ENCODE results near the gene NRXN3. TPM values are rescaled to one million over a fixed set of nuclear protein-coding genes. Genes with fewer than 3 reads are reported as not detected.

Gene NRXN3
- total and polyA plus RNA-seq, 2 donors (not counting 1 experiment from before 2014, with no cell fraction given), result 0.83 to 34.6 TPM

- H3K9ac ChIP-seq (ENCODE audit: insufficient read depth, low read length), result no peak overlapping the region
- H3K4me2 ChIP-seq (ENCODE audit: extremely low read depth, insufficient read depth, low read length), result no peak overlapping the region
- H3K27ac ChIP-seq (ENCODE audit: insufficient read depth, low read length), result no peak overlapping the region
- no peak for TF ChIP-seq EZH2 (IDR thresholded peaks at IDR 0.05; ENCODE audit: low read length, missing control alignments)
- H3K9me3 ChIP-seq (ENCODE audit: control insufficient read depth, insufficient read depth, low read depth, low read length), result no peaks in the 10 kb centered on the region
- no peak for DNase-seq (ENCODE audit: low read depth in 2 of 2)
- H3K27me3 ChIP-seq (ENCODE audit: control insufficient read depth, insufficient read depth, low read length), result no peaks in the 10 kb centered on the region
- no peaks in the 10 kb centered on the region for H4K20me1 ChIP-seq (ENCODE audit: control insufficient read depth, extremely low read depth, insufficient read depth, low read length)
- no peaks in the 10 kb centered on the region for H3K36me3 ChIP-seq (ENCODE audit: control insufficient read depth, insufficient read depth, low read length)
- H3K4me3 ChIP-seq (replicated peaks in 1 of 4; ENCODE audit: control extremely low read depth in 1 of 4, insufficient read depth in 1 of 4, low read depth in 3 of 4, low read length in 4 of 4), result no peak overlapping the region
- no peak overlapping the region for H2AFZ ChIP-seq (ENCODE audit: low read length)
- no peaks in the 10 kb centered on the region for H3K4me1 ChIP-seq (ENCODE audit: control insufficient read depth, extremely low read depth, insufficient read depth, low read length)
- H3K79me2 ChIP-seq (ENCODE audit: control insufficient read depth, insufficient read depth, low read length), result no peaks in the 10 kb centered on the region
Observed at GRCh38 chr14:78455896-78456435, 285.8 kb downstream of the NRXN3 start.

DNA sequence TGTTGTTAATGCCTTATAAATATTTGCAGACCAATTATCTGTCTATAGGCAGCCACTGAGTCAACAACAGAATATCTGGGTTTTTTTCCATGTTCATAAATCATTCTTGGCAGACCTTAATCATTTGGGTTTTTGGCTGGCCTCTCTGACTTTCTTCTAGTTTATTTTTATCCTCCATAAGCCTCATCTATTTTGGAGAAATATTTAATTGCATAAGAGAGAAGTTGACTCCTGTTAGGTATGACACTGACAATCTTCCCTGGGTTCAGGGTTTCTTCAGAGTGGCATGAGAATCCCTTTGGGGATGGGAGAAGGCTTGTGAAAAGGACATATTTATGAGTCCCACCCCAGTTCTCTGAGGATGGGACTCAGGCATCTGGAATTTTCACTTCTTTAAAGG, 299.8 kb downstream of the NRXN3 start:
- DNase-seq (ENCODE audit: low read depth in 2 of 2), result no peak
- Histone ChIP-seq H3K79me2 (ENCODE audit: control insufficient read depth, insufficient read depth, low read length) (no peaks in the 10 kb centered on the region), H3K36me3 (ENCODE audit: control insufficient read depth, insufficient read depth, low read length) (no peaks in the 10 kb centered on the region), H3K27ac (ENCODE audit: insufficient read depth, low read length) (no peak overlapping the region), H3K4me1 (ENCODE audit: control insufficient read depth, extremely low read depth, insufficient read depth, low read length) (no peaks in the 10 kb centered on the region), H3K4me3 (replicated peaks in 1 of 4; ENCODE audit: control extremely low read depth in 1 of 4, insufficient read depth in 1 of 4, low read depth in 3 of 4, low read length in 4 of 4) (no peak overlapping the region), H3K4me2 (ENCODE audit: extremely low read depth, insufficient read depth, low read length) (no peak overlapping the region), H3K9ac (ENCODE audit: insufficient read depth, low read length) (no peak overlapping the region), H3K27me3 (ENCODE audit: control insufficient read depth, insufficient read depth, low read length) (no peaks in the 10 kb centered on the region), H3K9me3 (ENCODE audit: control insufficient read depth, insufficient read depth, low read depth, low read length) (no peaks in the 10 kb centered on the region), H4K20me1 (ENCODE audit: control insufficient read depth, extremely low read depth, insufficient read depth, low read length) (no peaks in the 10 kb centered on the region), H2AFZ (ENCODE audit: low read length) (no peak overlapping the region)
- TF ChIP-seq, protein P1, sequence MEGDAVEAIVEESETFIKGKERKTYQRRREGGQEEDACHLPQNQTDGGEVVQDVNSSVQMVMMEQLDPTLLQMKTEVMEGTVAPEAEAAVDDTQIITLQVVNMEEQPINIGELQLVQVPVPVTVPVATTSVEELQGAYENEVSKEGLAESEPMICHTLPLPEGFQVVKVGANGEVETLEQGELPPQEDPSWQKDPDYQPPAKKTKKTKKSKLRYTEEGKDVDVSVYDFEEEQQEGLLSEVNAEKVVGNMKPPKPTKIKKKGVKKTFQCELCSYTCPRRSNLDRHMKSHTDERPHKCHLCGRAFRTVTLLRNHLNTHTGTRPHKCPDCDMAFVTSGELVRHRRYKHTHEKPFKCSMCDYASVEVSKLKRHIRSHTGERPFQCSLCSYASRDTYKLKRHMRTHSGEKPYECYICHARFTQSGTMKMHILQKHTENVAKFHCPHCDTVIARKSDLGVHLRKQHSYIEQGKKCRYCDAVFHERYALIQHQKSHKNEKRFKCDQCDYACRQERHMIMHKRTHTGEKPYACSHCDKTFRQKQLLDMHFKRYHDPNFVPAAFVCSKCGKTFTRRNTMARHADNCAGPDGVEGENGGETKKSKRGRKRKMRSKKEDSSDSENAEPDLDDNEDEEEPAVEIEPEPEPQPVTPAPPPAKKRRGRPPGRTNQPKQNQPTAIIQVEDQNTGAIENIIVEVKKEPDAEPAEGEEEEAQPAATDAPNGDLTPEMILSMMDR (conservative IDR thresholded peaks at IDR 0.05 in 1 of 2, IDR thresholded peaks at IDR 0.05 in 1 of 2; ENCODE audit: low read depth in 1 of 2, low read length in 2 of 2), result no peak
- TF ChIP-seq EZH2 (IDR thresholded peaks at IDR 0.05; ENCODE audit: low read length, missing control alignments), result no peak

GRCh38 chr14:78479127-78479780, 309.1 kb downstream of the NRXN3 start:
- Histone ChIP-seq H4K20me1 (ENCODE audit: control insufficient read depth, extremely low read depth, insufficient read depth, low read length) (no peaks in the 10 kb centered on the region), H3K79me2 (ENCODE audit: control insufficient read depth, insufficient read depth, low read length) (no peaks in the 10 kb centered on the region), H3K27me3 (ENCODE audit: control insufficient read depth, insufficient read depth, low read length) (no peaks in the 10 kb centered on the region), H3K27ac (ENCODE audit: insufficient read depth, low read length) (no peak overlapping the region), H3K4me3 (replicated peaks in 1 of 4; ENCODE audit: control extremely low read depth in 1 of 4, insufficient read depth in 1 of 4, low read depth in 3 of 4, low read length in 4 of 4) (no peak overlapping the region), H3K36me3 (ENCODE audit: control insufficient read depth, insufficient read depth, low read length) (no peaks in the 10 kb centered on the region), H2AFZ (ENCODE audit: low read length) (no peak overlapping the region), H3K4me2 (ENCODE audit: extremely low read depth, insufficient read depth, low read length) (no peak overlapping the region), H3K9me3 (ENCODE audit: control insufficient read depth, insufficient read depth, low read depth, low read length) (no peaks in the 10 kb centered on the region), H3K9ac (ENCODE audit: insufficient read depth, low read length) (no peak overlapping the region), H3K4me1 (ENCODE audit: control insufficient read depth, extremely low read depth, insufficient read depth, low read length) (no peaks in the 10 kb centered on the region)
- TF ChIP-seq, protein P1 (conservative IDR thresholded peaks at IDR 0.05 in 1 of 2, IDR thresholded peaks at IDR 0.05 in 1 of 2; ENCODE audit: low read depth in 1 of 2, low read length in 2 of 2), result no peak
- TF ChIP-seq EZH2 (IDR thresholded peaks at IDR 0.05; ENCODE audit: low read length, missing control alignments), result no peak
- DNase-seq (ENCODE audit: low read depth in 2 of 2), result peak in 1 of 2 donors; percentile 11

Measured in fibroblast of lung (primary cell).